Activated T-cell treated with anti-CD3 and anti-CD28 coated beads, Interleukin-2, amount 50 U/mL, for 48 hours (primary cell): ENCODE measurements around the gene H2BK1.
A peak's percentile ranks its signal among the peaks of the same experiment; 100 is the strongest.

Experiments
- DNase-seq, 2 experiments: peaks; one replicate each; pipeline ENCODE4 v3.0.0-alpha.2; 2020

Gene H2BK1

DNA sequence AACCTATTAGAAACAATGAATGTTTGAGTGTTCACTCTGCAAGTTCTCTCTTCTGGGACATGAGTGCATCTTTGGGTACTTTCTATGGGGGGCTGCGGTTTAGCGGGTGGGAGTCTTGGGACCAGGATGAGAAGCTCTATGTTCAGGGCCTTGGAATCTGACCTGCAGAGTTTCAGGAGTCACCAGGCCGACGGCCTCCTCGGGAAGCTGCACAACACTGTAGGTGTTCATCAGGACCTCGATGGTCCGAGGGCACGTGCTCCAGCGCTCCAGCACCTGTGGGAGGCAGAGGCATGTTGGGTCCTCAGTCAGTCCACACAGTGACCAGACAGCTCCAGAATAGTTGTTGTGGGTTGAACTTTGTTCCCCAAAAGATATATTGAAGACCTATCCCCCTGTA, 33.9 kb downstream of the H2BK1 start:
- no peak for DNase-seq

DNA sequence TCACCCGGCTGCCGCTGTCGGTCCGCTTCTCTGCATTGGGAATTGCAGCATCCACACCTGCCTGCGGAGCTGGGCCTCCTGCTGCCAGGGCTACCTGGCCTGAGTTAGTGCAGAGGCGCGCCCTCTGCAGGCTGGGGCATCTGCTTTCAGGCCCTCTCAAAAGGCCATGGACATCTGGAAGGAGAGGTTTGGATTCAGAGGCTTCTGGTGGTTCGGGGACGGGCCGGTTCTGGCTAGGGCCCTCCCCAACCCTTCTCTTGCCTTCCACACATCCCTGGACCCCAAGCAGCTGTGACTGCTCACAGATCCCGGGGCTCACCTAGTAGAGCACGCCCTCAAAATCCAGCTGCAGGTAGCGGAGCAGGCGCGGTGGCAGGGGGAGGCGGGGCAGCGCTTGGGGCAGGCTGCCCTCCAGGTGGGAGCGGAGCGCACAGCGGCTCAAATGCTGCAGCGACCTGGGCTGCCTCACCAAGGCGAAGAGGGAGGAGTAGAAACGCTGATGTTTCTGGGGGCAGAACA, 34.4 kb downstream of the H2BK1 start:
- DNase-seq = no peak

DNA sequence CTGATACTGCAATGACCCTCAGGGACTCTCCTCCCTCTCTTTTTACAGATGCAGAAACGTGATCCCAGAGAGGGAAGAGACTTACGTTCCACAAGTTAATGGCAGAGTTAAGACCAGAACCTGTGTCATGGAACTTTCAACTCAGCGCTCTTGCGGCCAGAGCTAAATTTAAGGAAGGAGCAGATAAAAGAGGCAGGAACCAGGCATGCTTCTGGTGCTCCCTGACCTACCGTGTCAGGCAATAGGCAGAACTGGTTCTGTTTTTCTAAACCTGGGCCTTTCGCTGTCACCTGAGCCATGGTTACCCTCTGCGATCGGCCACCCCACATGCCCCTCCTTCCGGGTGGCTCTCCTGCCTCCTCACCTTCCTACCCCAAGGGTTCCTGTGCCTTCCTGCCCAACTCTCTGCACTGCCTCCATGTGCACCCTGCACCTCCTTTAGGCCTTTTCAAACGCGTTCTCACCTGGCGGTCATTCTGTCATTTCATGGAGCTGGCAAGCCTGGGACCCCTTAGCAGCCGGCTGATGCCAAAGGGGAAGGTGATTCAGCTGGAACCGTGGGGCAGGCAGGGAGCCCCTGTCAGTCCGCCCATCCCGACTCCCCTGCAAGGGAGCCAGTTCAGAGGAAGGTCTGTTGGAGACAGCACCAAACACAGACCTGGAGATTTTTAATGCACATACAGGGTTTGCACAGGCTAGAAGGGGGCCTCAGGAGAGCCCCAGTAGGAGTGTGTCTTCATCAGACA, 35.1 kb downstream of the H2BK1 start:
- no peak for DNase-seq

- DNase-seq = peak; percentile 51 to 66
These were observed 35.8 kb downstream of the H2BK1 start for GRCh38 chr7:151174246-151175046.

- no peak for DNase-seq
These were observed 36.7 kb downstream of the H2BK1 start for GRCh38 chr7:151173386-151174245.

- peak; percentile 88 to 89 for DNase-seq
These were observed 37.8 kb downstream of the H2BK1 start for GRCh38 chr7:151172273-151173141.

- DNase-seq = no peak
These were observed 41.5 kb downstream of the H2BK1 start for GRCh38 chr7:151168787-151169162.

GRCh38 chr7:151168003-151168786, 42.1 kb downstream of the H2BK1 start:
- DNase-seq = peak; percentile 77 to 81

DNA sequence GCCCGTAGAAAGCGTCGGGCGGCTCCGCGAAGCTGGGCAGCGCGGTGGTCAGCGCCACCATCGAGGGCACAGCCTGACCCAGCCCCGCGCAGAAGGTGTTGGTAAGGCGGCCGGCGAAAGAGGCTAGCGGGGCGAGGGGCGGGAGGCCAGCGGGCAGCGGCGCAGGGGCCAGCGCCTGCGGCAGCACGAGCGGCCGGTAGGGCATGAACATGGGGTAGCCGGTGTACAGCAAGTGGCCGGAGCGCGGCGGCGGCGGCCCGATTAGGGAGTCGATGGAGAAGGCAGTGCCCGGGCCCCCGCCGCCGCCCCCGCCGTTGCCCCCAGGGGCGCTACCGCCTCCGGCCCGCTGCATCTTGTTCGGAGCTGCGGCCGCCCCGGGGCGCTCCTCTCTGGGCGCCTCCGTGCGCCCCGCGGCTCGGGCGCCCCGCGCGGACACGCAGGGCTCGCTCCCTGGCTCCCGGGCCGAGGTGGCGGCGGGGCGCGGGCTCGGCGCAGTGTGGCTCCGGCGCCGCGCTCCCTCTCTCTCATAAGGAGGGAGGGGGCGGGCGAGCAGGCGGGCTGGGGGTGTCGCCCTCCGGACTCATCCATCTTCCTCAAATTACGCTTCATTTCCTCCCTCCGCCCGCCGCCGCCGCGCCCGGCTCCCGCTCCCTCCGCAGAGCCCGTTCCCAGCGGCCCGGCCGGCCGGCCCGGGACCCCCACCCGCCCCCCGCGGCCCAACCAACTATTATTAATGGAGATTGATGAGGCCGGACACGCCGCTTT, 42.9 kb downstream of the H2BK1 start, which contains the start of gene GBX1:
TSS of gene GBX1 (minus strand) at position 498 of the 765 bp plus-strand sequence. CDS start at position 352, 146 bp downstream.
- peak in 1 of 2 experiments; percentile 32 for DNase-seq

GRCh38 chr7:151166629-151167196, 43.6 kb downstream of the H2BK1 start:
- DNase-seq = no peak

- no peak for DNase-seq
These were observed 48.5 kb downstream of the H2BK1 start for GRCh38 chr7:151161757-151162156.
